GM18517 (cell line): ENCODE data around the gene ZNF556.
A peak's percentile ranks its signal among the peaks of the same experiment; 100 is the strongest.

ENCODE experiments used
- ATAC-seq: cut with Tn5 transposase; IDR thresholded peaks from one replicate; pipeline ENCODE4 v1.9.1; 2021; ENCODE audit warnings: mild to moderate bottlenecking, moderate library complexity; ENCODE audit not compliant: unreplicated experiment

ZNF556 gene

DNA sequence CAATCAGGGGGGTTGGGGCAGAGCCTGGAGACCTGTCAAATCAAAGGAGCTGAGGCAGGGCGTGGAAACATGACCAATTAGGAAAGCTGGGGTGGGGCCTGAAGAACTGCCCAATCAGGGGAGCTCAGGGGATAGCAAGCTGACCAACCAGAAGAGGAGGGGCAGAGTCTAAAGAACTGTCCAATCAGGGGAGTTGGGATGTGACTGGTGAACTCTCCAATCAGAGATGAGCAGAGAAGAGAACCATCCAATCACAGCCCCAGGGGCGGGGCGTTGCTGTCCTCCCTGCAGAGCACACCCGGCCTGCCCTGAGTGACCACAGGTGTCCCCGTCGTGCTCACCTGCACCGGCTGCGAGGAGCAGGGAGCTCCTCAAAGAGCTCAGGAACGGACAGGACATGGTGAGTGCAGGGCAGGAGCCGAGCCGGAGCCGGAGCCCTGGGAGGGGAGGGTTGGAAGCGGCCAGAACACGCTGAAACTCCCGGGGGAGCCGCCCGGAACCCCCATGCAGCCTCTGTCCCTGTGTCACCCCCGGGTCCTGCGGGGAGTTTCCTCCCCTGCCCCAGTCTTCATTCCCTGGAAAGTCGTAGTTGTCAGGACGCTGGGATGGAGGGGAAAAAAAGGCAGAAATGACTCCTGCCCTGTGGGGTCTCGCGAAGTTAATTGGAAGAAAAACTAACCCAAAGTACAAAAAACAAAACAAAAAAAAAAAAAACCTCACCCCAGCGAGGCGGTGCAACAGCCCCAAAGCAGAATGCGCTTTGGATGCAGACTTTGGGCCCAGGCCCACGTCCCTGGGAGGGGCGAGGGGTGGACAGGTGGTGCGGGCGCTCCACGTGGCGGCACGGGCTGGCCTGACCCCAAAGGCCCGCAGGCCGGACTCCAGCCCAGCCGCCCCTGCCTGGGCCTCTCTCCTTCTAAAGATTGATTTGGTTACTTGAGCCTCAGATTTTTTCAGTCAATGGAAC, at the start of gene ZNF556:
TSS of gene ZNF556 (plus strand) at position 311 of the 967 bp plus-strand sequence. CDS start at position 398, 87 bp downstream.
- ATAC-seq: no peak

DNA sequence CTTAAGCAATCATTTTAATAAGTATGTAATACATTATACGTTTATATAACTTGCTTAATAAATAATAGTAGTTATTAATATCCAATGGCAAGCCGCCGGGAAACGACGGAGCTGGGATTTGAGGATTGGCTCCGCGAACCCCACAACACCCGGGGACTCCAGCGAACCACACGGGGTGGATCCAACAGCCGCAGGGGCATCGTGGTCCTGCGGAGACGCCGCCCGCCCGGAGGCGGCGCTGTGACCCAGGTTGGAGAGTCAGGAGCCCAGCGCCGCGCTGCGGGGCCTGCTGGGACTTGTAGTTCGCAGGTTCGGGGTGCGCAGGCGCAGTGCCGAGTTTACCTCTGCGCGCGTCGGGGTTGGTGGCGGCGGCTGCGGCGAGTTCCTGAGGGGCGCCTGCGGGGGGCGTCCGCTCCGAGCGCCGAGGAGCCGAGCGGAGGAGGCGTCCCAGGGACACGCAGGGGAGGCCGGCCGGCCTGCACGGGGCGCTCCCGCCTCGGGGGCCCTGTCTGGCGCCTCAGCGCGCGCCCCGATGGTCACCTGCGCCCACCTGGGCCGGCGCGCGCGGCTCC, 47.5 kb upstream of the ZNF556 start, which contains the start of gene ZNF554:
TSS of gene ZNF554 (plus strand) at position 329 of the 572 bp plus-strand sequence. CDS start at position 533, 204 bp downstream.
- peak; percentile 81 for ATAC-seq

GRCh38 chr19:2820112-2820702, 46.9 kb upstream of the ZNF556 start:
- peak; percentile 14 for ATAC-seq

DNA sequence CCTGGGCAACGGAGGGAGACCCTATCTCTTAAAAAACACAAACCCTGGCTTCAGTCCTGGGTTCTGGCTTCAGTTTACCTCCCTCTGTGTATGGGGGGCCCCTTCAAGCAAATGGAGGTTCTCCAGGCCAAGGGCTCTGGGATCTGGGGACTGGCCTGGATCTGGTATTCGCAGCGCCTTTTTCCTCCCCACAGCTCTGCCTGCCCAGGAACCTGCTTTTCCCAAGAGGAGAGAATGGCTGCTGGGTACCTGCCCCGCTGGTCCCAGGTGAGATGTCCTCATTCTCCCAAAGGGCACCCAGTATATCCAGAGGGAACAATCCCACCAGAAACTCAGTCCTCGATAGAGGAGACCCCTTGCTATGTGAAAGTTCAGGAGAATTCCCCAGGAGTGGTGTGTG, 44.3 kb upstream of the ZNF556 start:
- ATAC-seq: no peak

DNA sequence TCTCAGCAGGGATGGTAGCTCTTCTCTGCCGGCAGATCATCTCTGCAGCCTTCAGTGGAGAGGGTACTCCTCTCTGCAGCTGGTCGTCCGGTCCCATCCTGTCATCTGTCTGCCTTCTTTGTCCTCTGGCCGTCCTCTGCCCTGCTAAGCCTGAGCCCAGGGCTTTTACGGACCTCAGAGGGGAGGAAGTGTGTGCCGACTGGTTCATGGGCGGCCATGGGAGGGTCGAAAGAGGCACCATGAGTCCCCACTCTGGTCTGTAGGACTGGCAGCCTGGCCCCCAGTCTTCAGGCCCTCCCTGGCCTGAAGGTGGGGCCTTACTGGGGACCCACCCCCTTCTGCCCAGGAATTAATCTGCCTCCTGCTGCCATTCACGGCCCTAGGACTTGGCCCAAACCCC, 43.5 kb upstream of the ZNF556 start:
- no peak for ATAC-seq

- no peak for ATAC-seq
These were observed 43.0 kb upstream of the ZNF556 start for GRCh38 chr19:2824129-2824528.

GRCh38 chr19:2827022-2827421, 40.1 kb upstream of the ZNF556 start:
- no peak for ATAC-seq

DNA sequence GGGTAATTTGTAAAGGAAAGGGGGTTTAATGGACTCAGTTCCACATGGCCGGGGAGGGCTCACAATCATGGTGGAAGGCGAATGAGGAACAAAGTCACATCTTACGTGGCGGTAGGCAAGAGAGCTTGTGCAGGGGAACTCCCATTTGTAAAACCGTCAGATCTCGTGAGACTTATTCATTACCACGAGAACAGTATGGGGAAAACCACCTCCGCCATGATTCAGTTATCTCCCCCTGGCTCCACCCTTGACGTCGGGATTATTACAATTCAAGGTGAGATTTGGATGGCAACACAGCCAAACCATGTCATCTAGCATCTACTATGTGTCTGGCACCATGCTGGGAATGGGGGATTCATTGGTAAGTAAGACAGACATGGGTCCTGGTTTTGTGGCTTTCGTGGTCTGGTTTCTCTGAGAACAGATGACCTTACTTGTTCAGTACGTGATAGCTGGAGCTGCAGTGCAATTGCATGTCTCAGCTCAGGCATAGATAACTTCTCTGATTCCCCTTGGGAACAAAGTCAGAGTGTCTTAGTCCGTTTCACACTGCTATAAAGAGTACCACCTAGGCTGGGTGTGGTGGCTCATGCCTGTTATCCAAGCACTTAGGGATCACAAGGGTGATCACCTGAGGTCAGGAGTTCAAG, 39.2 kb upstream of the ZNF556 start:
- no peak for ATAC-seq

- ATAC-seq: no peak
These were observed 32.8 kb upstream of the ZNF556 start for GRCh38 chr19:2834294-2834871.

GRCh38 chr19:2837430-2837829, 29.7 kb upstream of the ZNF556 start:
- no peak for ATAC-seq

DNA sequence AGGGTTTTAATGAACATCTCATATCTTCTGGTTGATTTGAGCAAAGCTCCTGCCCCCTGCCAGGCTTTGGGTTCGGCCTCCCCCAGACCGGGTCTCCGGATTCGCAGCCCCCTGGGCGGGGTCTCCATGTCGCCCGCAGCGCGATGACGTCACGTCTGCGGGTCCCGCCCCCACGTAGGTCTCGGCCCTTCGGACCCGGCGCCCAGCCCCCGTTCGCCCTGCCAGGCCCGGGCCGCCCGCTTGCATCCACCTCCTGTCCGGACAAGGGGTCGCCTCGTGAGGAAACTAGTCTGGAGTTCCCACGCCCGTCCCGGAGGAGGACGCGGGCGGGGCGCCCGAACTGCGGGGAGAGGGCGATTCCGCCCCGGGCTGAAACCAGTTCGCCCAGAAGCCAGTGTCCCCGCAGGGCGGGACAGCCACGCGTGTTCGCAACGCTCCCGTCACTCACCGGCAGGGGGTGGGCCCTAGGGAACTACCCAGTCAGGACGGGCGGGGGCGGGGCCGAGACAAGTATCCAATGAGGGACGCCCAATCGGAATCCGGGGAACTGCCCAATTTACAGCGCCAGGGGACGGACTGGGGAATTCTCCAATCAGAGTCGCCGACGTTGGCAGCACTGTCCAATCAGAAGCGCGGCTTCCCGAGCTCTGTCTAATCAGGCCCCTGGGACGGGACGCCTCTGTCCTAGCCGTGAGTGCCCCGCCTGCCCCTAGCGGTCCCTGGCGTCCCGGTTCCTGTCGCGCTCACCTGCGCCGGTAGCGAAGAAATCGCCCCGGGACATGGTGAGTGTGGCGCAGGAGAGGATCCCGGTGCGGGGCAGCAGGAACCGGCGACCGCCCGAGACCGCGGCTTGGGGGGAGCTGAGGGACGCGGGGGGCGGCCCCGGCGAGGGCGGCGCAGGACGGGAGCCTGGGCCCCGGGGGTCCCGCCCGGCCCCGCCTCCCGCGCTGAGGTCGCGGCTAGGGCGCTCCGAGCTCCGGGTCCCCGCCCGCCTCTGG, 26.0 kb upstream of the ZNF556 start, which contains the start of gene ZNF555:
TSS of gene ZNF555 (plus strand) at position 682 of the 998 bp plus-strand sequence. CDS start at position 780, 98 bp downstream.
- peak; percentile 90 for ATAC-seq

DNA sequence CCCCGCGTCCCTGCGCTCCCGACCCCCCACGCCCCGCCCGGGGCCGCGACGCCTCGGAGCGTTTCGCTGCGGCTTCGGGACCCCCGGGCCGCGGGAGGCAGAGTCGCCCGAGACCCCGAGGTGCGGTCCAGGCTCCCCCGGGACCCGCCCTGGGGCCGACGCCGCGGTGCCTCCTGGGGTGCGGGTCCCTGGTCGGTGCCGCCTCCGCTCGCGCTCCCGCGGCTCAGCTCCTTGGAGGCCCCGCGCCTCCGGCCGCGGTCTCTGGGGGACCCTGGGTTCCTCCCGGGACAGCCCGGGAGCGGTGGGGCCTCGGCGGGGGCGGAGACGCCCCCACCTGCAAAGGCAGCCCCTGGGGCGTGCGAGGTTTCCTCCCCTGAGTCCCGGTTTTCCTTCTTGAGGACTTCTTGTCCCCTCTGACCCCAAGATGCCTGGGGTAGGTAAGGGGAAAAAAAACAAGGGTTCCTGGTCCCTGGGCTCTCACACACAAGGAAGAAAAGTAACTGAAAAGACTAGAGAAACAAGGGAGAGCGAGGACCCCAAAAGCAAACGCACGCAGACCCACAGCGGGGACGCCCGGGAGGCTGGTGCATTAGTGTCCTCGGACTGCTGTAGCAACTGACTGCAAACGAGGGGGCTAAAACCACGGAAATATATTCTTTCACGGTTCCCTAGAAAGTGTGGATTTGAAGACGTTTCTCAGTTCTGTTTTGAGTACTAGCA, 25.1 kb upstream of the ZNF556 start:
- ATAC-seq: no peak

DNA sequence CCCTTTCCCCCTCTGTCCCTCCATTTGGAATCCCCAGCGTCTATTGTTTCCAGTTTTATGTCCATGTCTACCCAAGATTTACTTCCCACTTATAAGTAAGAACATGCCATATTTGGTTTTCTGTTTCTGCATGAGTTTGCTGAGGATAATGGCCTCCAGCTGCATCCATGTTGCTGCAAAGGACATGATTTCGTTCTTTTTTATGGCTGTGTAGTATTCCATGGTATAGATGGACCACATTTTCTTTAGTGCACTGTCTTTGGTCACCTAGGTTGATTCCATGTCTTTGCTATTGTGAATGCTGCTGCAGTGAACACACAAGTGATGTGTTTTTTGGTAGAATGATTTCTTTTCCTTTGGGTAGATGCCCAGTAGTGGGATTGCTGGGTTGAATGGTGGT, 22.0 kb upstream of the ZNF556 start:
- ATAC-seq: no peak

DNA sequence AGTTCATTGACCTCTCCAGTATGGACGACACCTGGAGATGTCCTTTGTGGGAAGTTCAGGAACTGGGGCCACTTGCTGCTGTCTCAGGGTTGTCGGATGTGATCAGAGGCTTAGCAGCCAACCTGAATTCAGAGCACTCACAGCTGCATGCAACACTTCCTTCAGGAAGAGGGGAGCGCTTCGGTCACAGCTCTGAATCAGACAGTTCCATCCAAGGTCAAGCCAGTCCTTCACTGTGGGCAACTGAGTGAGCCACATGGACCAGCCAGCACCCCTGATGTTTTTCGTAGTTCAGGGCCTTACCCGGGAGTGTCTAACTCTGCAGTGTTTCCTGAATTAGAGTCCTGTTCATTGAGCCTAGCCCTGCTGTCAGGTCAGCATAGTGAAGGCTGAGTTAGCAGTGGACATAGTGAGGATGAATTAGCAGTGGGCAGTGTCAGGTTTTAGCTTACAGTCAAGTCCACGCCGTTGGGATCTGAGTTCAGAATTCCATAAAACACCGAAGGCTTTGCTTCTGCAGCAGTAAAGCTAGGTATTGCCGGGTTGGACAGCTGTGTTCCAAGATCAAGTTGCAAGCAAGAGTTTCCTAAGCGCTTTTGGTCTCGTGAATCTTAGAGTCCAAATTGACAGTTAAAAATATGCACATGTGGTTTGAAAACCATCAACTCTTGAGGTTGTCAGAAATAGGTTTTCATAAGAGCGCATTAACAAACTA, 20.8 kb upstream of the ZNF556 start:
- no peak for ATAC-seq

DNA sequence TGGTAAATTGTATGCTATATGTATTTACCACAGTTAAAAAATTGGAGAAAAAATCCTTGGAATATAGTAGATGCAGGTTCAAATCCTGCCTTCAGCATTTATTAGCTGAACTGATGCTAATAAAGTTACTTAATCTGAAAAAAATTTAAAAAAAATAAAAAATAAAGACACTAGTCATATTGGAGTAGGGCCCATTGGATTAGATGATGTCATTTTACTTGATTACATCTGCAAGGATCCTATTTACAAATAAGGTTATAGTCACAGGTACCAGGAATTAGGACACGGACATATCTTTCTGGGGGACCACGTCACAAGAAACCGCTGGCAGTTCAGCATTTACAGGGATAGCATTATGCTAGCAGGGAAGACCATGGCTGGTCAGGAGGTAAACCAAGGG, 19.6 kb upstream of the ZNF556 start:
- no peak for ATAC-seq

GRCh38 chr19:2848616-2849015, 18.5 kb upstream of the ZNF556 start:
- no peak for ATAC-seq

GRCh38 chr19:2850256-2850925, 16.7 kb upstream of the ZNF556 start:
- no peak for ATAC-seq

- ATAC-seq: no peak
These were observed 14.5 kb upstream of the ZNF556 start for GRCh38 chr19:2852598-2852997.
